SK-N-SH treated with all-trans-retinoic acid at 6 μM for 48 hours (cell line): ENCODE measurements around the gene MAFB.

Source experiments
- ARNTL ChIP-seq: fragments of 450-650 bp; formaldehyde crosslinking; IDR thresholded peaks from 2 replicates; pipeline ENCODE4 v1.5.0; 2020; ENCODE audit warnings: low read depth, mild to moderate bottlenecking, moderate library complexity, borderline replicate concordance
- CSDC2 ChIP-seq: fragments of 250-450 bp; sonication (Bioruptor Pico); IDR thresholded peaks from 2 replicates; pipeline ENCODE4 v1.5.0; 2020; ENCODE audit warnings: mild to moderate bottlenecking, moderate library complexity
- ESRRG ChIP-seq: fragments of 250-450 bp; sonication (Bioruptor Pico); IDR thresholded peaks from 2 replicates; pipeline ENCODE4 v1.6.1; 2021; ENCODE audit warnings: mild to moderate bottlenecking
- PPARA ChIP-seq: fragments of 250-450 bp; sonication (Bioruptor Pico); IDR thresholded peaks from 2 replicates; pipeline ENCODE4 v1.5.0; 2020; ENCODE audit warnings: mild to moderate bottlenecking, borderline replicate concordance
- TOX ChIP-seq: fragments of 250-450 bp; sonication (Bioruptor Pico); IDR thresholded peaks from 2 replicates; pipeline ENCODE4 v1.8.0; 2021; ENCODE audit warnings: mild to moderate bottlenecking, moderate library complexity, borderline replicate concordance
- ZFP3 ChIP-seq: fragments of 250-450 bp; sonication (Bioruptor Pico); IDR thresholded peaks from 2 replicates; pipeline ENCODE4 v1.5.0; 2020; ENCODE audit warnings: mild to moderate bottlenecking, moderate library complexity
- ZFP30 ChIP-seq: fragments of 450-650 bp; formaldehyde crosslinking; IDR thresholded peaks from 2 replicates; pipeline ENCODE4 v1.5.0; 2022; ENCODE audit warnings: mild to moderate bottlenecking, moderate library complexity
- TF ChIP-seq, protein P1 (sequence below): fragments of 250-450 bp; sonication (Bioruptor Pico); IDR thresholded peaks from 2 replicates; pipeline ENCODE4 v1.8.0; 2020; ENCODE audit warnings: mild to moderate bottlenecking, moderate library complexity, borderline replicate concordance

DNA sequence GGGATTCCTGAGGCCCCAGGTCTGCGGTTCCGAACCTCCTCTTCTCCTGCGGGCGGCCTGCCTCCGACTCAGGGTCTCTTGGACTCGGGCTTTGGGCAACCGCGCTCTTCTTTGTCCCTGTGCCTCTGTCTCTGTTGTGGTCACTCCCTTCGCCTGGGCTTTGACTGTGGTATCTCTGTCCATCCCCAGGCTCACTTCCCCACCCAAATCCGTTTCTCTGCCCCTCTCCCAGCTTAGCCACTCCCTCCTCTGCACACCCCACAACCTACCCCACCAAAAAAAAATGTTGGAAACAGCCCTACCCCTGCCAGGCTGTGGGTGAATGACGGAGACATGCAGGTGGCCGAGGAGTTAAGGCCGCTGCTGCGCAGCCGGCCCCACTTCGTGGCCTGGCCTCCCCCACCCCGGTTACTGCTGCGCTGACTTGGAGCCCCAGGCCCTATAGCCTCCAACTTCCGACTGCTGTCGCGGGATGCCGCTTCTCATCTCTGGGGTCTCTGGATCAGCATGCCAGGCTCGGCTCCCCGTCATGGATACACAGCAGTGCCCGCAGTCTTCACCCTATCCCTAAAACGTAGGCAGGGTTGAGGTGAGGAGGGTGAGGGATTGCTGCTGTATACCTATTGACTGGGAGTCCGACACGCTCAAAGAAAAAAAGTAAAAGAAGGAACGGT is 2.7 kb upstream of the MAFB start:
- TF ChIP-seq PPARA (no peak), ARNTL (CRISPR knock-in tag) (no peak), ZFP3 (CRISPR knock-in tag) (no peak), ESRRG (CRISPR knock-in tag) (no peak), TOX (no peak), CSDC2 (CRISPR knock-in tag) (no peak), ZFP30 (no peak)
- TF ChIP-seq, protein P1, sequence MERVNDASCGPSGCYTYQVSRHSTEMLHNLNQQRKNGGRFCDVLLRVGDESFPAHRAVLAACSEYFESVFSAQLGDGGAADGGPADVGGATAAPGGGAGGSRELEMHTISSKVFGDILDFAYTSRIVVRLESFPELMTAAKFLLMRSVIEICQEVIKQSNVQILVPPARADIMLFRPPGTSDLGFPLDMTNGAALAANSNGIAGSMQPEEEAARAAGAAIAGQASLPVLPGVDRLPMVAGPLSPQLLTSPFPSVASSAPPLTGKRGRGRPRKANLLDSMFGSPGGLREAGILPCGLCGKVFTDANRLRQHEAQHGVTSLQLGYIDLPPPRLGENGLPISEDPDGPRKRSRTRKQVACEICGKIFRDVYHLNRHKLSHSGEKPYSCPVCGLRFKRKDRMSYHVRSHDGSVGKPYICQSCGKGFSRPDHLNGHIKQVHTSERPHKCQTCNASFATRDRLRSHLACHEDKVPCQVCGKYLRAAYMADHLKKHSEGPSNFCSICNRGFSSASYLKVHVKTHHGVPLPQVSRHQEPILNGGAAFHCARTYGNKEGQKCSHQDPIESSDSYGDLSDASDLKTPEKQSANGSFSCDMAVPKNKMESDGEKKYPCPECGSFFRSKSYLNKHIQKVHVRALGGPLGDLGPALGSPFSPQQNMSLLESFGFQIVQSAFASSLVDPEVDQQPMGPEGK: no peak
